ENCODE data around the gene CCDC117. TPM values are rescaled to one million over a fixed set of nuclear protein-coding genes. Genes with fewer than 3 reads are reported as not detected.

Gene CCDC117
- total RNA-seq, 2 donors from 2014 or later: 40.9 TPM

DNA sequence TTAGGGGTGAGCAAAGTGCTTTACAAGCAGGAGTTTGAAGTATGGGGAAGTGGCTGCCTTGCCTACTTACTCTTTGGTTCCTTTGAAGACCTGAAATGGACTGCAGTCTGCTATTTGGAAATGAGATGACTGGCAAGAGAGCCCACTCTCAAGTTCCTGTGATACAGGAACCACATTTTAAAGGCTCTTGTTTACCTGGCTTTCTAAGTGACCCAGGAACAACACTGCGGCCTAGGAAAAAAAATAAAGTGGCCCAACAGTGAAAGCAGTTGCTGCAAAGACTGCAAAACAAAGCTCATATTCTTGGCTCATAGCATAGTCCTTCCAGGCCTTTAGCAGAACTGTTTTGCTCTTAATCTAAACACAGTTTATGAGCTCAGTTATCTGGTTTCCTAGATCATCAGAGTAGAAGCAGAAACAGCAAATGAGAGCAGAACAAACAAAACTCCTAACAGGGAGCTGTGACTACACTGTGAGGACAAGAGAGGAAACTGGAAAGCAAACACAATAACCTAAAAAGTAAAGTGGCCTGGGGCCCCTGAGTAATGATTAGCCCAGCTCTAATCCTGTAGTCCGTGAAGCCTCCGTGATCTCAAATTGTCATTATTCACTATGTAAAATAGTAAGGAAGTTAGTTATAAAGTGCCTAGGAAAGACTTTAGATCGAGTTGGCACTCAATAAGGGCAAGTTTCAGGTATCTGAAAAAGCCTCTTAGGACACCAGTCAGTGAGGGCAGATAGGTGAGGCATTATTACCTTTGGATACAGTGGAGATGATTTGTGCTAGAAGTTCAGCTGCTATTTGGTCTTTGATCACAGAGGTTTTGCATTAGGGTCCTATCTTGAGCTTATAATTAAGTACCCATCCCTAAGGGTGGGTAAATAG, 11.5 kb downstream of the CCDC117 start:
- Histone ChIP-seq H3K36me3 (ENCODE audit: control insufficient read depth, insufficient read depth, low read length) (peaks cover 81% of the 10 kb centered on the region), H3K27ac (ENCODE audit: low read depth, low read length) (peak overlapping the region; percentile 8), H3K4me3 (ENCODE audit: low read length) (peak overlapping the region; percentile 23), H3K9ac (ENCODE audit: extremely low read depth, low read length, poor library complexity, severe bottlenecking) (no peak overlapping the region), H3K4me1 (ENCODE audit: control insufficient read depth, insufficient read depth, low read length) (peaks cover 8% of the 10 kb centered on the region), H3K9me3 (ENCODE audit: control insufficient read depth, low read length) (no peaks in the 10 kb centered on the region), H3K27me3 (ENCODE audit: control insufficient read depth, insufficient read depth, low read length, poor library complexity, severe bottlenecking) (no peaks in the 10 kb centered on the region)
- TF ChIP-seq, protein P1, sequence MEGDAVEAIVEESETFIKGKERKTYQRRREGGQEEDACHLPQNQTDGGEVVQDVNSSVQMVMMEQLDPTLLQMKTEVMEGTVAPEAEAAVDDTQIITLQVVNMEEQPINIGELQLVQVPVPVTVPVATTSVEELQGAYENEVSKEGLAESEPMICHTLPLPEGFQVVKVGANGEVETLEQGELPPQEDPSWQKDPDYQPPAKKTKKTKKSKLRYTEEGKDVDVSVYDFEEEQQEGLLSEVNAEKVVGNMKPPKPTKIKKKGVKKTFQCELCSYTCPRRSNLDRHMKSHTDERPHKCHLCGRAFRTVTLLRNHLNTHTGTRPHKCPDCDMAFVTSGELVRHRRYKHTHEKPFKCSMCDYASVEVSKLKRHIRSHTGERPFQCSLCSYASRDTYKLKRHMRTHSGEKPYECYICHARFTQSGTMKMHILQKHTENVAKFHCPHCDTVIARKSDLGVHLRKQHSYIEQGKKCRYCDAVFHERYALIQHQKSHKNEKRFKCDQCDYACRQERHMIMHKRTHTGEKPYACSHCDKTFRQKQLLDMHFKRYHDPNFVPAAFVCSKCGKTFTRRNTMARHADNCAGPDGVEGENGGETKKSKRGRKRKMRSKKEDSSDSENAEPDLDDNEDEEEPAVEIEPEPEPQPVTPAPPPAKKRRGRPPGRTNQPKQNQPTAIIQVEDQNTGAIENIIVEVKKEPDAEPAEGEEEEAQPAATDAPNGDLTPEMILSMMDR (conservative IDR thresholded peaks at IDR 0.05): no peak
- Mint-ChIP-seq H3K4me1 (peaks cover 10% of the 10 kb centered on the region), H3K36me3 (ENCODE audit: low read depth) (peaks cover 68% of the 10 kb centered on the region), H3K27ac (peak overlapping the region; percentile 72), H3K4me3 (no peak overlapping the region), H3K9me3 (no peaks in the 10 kb centered on the region), H3K27me3 (ENCODE audit: insufficient read depth) (no peaks in the 10 kb centered on the region)
- no peak for DNase-seq
- 95 to 96% methylated on average over 4 of the region's 4 CpGs for WGBS, 2 experiments (ENCODE audit: insufficient coverage in 1 of 2, insufficient read length in 1 of 2)

DNA sequence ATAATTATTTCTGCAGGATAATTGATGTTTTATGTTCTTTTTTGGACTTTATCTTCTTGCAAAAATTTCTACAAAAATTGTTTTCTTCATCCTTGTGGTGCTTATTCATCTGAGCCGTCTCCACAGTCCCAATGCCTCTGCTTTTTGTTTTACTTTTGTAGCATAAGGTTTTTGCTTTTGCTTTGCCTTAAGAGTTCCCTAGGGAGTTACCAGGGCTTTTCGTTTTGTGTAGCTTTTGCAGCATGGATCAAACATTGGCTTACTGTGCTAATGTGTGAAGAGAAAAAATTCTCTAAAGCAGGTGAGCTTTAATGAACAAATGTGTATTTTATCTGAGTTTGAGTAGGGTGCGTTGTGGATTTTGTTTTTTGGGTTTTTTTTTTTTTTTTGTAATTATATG, 16.1 kb downstream of the CCDC117 start:
- no peak for DNase-seq
- Histone ChIP-seq H3K9me3 (ENCODE audit: control insufficient read depth, low read length) (no peaks in the 10 kb centered on the region), H3K4me3 (ENCODE audit: low read length) (no peak overlapping the region), H3K36me3 (ENCODE audit: control insufficient read depth, insufficient read depth, low read length) (peaks cover 63% of the 10 kb centered on the region), H3K4me1 (ENCODE audit: control insufficient read depth, insufficient read depth, low read length) (peaks cover 5% of the 10 kb centered on the region), H3K9ac (ENCODE audit: extremely low read depth, low read length, poor library complexity, severe bottlenecking) (no peak overlapping the region), H3K27me3 (ENCODE audit: control insufficient read depth, insufficient read depth, low read length, poor library complexity, severe bottlenecking) (no peaks in the 10 kb centered on the region), H3K27ac (ENCODE audit: low read depth, low read length) (no peak overlapping the region)
- Mint-ChIP-seq H3K27ac (no peak overlapping the region), H3K27me3 (ENCODE audit: insufficient read depth) (no peaks in the 10 kb centered on the region), H3K4me3 (no peak overlapping the region), H3K36me3 (ENCODE audit: low read depth) (peaks cover 57% of the 10 kb centered on the region), H3K4me1 (peaks cover 6% of the 10 kb centered on the region), H3K9me3 (no peaks in the 10 kb centered on the region)
- TF ChIP-seq, protein P1 (conservative IDR thresholded peaks at IDR 0.05): no peak
- 95 to 100% methylated on average over 1 to 2 of the region's 3 CpGs for WGBS, 2 experiments (ENCODE audit: insufficient coverage in 1 of 2, insufficient read length in 1 of 2)

DNA sequence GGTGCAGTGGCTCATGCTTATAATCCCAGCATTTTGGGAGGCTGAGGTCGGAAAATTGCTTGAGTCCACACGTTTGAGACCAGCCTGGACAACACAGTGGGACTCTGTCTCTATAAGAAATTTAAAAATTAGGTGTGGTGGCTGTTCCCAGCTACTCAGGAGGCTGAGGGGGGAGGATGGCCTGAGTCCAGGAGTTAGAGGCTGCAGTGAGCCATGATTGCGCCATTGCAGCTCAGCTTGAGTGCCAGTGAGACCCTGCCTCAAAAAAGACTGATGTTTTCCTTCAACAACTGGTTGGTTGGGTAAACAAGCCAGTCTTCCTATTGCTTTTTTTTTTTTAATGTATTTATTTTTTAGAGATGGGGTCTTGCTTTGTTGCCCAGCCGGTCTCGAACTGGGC, 18.6 kb downstream of the CCDC117 start:
- DNase-seq: no peak
- Histone ChIP-seq H3K36me3 (ENCODE audit: control insufficient read depth, insufficient read depth, low read length) (peaks cover 64% of the 10 kb centered on the region), H3K9me3 (ENCODE audit: control insufficient read depth, low read length) (no peaks in the 10 kb centered on the region), H3K9ac (ENCODE audit: extremely low read depth, low read length, poor library complexity, severe bottlenecking) (no peak overlapping the region), H3K4me3 (ENCODE audit: low read length) (no peak overlapping the region), H3K4me1 (ENCODE audit: control insufficient read depth, insufficient read depth, low read length) (no peaks in the 10 kb centered on the region), H3K27ac (ENCODE audit: low read depth, low read length) (no peak overlapping the region), H3K27me3 (ENCODE audit: control insufficient read depth, insufficient read depth, low read length, poor library complexity, severe bottlenecking) (no peaks in the 10 kb centered on the region)
- Mint-ChIP-seq H3K4me3 (no peak overlapping the region), H3K27me3 (ENCODE audit: insufficient read depth) (no peaks in the 10 kb centered on the region), H3K27ac (no peak overlapping the region), H3K9me3 (no peaks in the 10 kb centered on the region), H3K4me1 (peaks cover 7% of the 10 kb centered on the region), H3K36me3 (ENCODE audit: low read depth) (peaks cover 58% of the 10 kb centered on the region)
- TF ChIP-seq, protein P1 (conservative IDR thresholded peaks at IDR 0.05): no peak
- 96 to 100% methylated on average over 3 to 5 of the region's 5 CpGs for WGBS, 2 experiments (ENCODE audit: insufficient coverage in 1 of 2, insufficient read length in 1 of 2)

All from endodermal cell (in vitro differentiated cells).